ENCODE data around the gene ADGRG1.

Gene ADGRG1

GRCh38 chr16:57634171-57634570 lies 5.7 kb downstream of the ADGRG1 start:
- no peaks in the 10 kb centered on the region for H3K9me3 Mint-ChIP-seq
- peaks cover 77% of the 10 kb centered on the region for H3K27me3 Mint-ChIP-seq
- no peak overlapping the region for H3K27ac Mint-ChIP-seq
- no peaks in the 10 kb centered on the region for H3K36me3 Mint-ChIP-seq
- no peak for ATAC-seq
- H3K4me1 Mint-ChIP-seq = no peaks in the 10 kb centered on the region
- no peak overlapping the region for H3K4me3 Mint-ChIP-seq

- no peak for ATAC-seq
- peaks cover 77% of the 10 kb centered on the region for H3K27me3 Mint-ChIP-seq
- H3K4me3 Mint-ChIP-seq = no peak overlapping the region
- no peaks in the 10 kb centered on the region for H3K9me3 Mint-ChIP-seq
- H3K4me1 Mint-ChIP-seq = no peaks in the 10 kb centered on the region
- no peaks in the 10 kb centered on the region for H3K36me3 Mint-ChIP-seq
- H3K27ac Mint-ChIP-seq = no peak overlapping the region
Observed at GRCh38 chr16:57635266-57636097, 7.1 kb downstream of the ADGRG1 start.

- H3K27ac Mint-ChIP-seq = no peak overlapping the region
- ATAC-seq = no peak
- H3K27me3 Mint-ChIP-seq = peaks cover 76% of the 10 kb centered on the region
Observed at GRCh38 chr16:57636184-57636583, 7.8 kb downstream of the ADGRG1 start.

GRCh38 chr16:57637020-57637419 lies 8.6 kb downstream of the ADGRG1 start:
- Mint-ChIP-seq H3K27ac (no peak overlapping the region), H3K27me3 (peaks cover 70% of the 10 kb centered on the region), H3K9me3 (no peaks in the 10 kb centered on the region), H3K4me1 (no peaks in the 10 kb centered on the region), H3K4me3 (no peak overlapping the region), H3K36me3 (no peaks in the 10 kb centered on the region)
- ATAC-seq = no peak

More at GRCh38 chr16:57636184-57636583, 7.8 kb downstream of the ADGRG1 start:
- H3K36me3 Mint-ChIP-seq = no peaks in the 10 kb centered on the region
- H3K4me1 Mint-ChIP-seq = no peaks in the 10 kb centered on the region
- H3K9me3 Mint-ChIP-seq = no peaks in the 10 kb centered on the region
- H3K4me3 Mint-ChIP-seq = no peak overlapping the region

GRCh38 chr16:57637424-57637823 lies 9.0 kb downstream of the ADGRG1 start:
- no peaks in the 10 kb centered on the region for H3K4me1 Mint-ChIP-seq
- ATAC-seq = no peak
- no peak overlapping the region for H3K27ac Mint-ChIP-seq
- no peaks in the 10 kb centered on the region for H3K36me3 Mint-ChIP-seq
- no peak overlapping the region for H3K4me3 Mint-ChIP-seq
- no peaks in the 10 kb centered on the region for H3K9me3 Mint-ChIP-seq
- H3K27me3 Mint-ChIP-seq = peaks cover 70% of the 10 kb centered on the region

- no peak overlapping the region for H3K27ac Mint-ChIP-seq
Observed at GRCh38 chr16:57637965-57638364, 9.5 kb downstream of the ADGRG1 start.

GRCh38 chr16:57638381-57638780 lies 10.0 kb downstream of the ADGRG1 start:
- Mint-ChIP-seq H3K9me3 (no peaks in the 10 kb centered on the region), H3K36me3 (no peaks in the 10 kb centered on the region), H3K27ac (no peak overlapping the region), H3K4me1 (no peaks in the 10 kb centered on the region), H3K27me3 (peaks cover 70% of the 10 kb centered on the region), H3K4me3 (no peak overlapping the region)
- no peak for ATAC-seq

More at GRCh38 chr16:57637965-57638364, 9.5 kb downstream of the ADGRG1 start:
- ATAC-seq = no peak
- Mint-ChIP-seq H3K4me1 (no peaks in the 10 kb centered on the region), H3K36me3 (no peaks in the 10 kb centered on the region), H3K9me3 (no peaks in the 10 kb centered on the region), H3K27me3 (peaks cover 70% of the 10 kb centered on the region), H3K4me3 (no peak overlapping the region)

GRCh38 chr16:57639172-57639887 lies 10.9 kb downstream of the ADGRG1 start:
- no peak overlapping the region for H3K4me3 Mint-ChIP-seq
- no peak overlapping the region for H3K27ac Mint-ChIP-seq
- no peak for ATAC-seq

GRCh38 chr16:57640185-57640584 lies 11.8 kb downstream of the ADGRG1 start:
- ATAC-seq = no peak
- Mint-ChIP-seq H3K4me3 (no peak overlapping the region), H3K9me3 (no peaks in the 10 kb centered on the region), H3K4me1 (no peaks in the 10 kb centered on the region), H3K27ac (no peak overlapping the region), H3K27me3 (peaks cover 57% of the 10 kb centered on the region), H3K36me3 (no peaks in the 10 kb centered on the region)

More at GRCh38 chr16:57639172-57639887, 10.9 kb downstream of the ADGRG1 start:
- H3K36me3 Mint-ChIP-seq = no peaks in the 10 kb centered on the region
- no peaks in the 10 kb centered on the region for H3K9me3 Mint-ChIP-seq
- no peaks in the 10 kb centered on the region for H3K4me1 Mint-ChIP-seq
- peaks cover 66% of the 10 kb centered on the region for H3K27me3 Mint-ChIP-seq

- H3K27me3 Mint-ChIP-seq = peaks cover 53% of the 10 kb centered on the region
- no peaks in the 10 kb centered on the region for H3K9me3 Mint-ChIP-seq
- no peaks in the 10 kb centered on the region for H3K36me3 Mint-ChIP-seq
- no peak overlapping the region for H3K4me3 Mint-ChIP-seq
- H3K4me1 Mint-ChIP-seq = no peaks in the 10 kb centered on the region
- H3K27ac Mint-ChIP-seq = no peak overlapping the region
- ATAC-seq = no peak
Observed at GRCh38 chr16:57640612-57641011, 12.2 kb downstream of the ADGRG1 start.

- no peaks in the 10 kb centered on the region for H3K9me3 Mint-ChIP-seq
- no peak for ATAC-seq
- no peak overlapping the region for H3K27ac Mint-ChIP-seq
- H3K4me3 Mint-ChIP-seq = no peak overlapping the region
- H3K27me3 Mint-ChIP-seq = peaks cover 34% of the 10 kb centered on the region
- peaks cover 10% of the 10 kb centered on the region for H3K4me1 Mint-ChIP-seq
- H3K36me3 Mint-ChIP-seq = no peaks in the 10 kb centered on the region
Observed at GRCh38 chr16:57642160-57643135, 14.0 kb downstream of the ADGRG1 start.

- Mint-ChIP-seq H3K27ac (no peak overlapping the region), H3K9me3 (no peaks in the 10 kb centered on the region), H3K36me3 (no peaks in the 10 kb centered on the region), H3K27me3 (peaks cover 26% of the 10 kb centered on the region), H3K4me1 (peaks cover 19% of the 10 kb centered on the region), H3K4me3 (no peak overlapping the region)
- no peak for ATAC-seq
Observed at GRCh38 chr16:57643147-57643874, 14.9 kb downstream of the ADGRG1 start.

- Mint-ChIP-seq H3K36me3 (no peaks in the 10 kb centered on the region), H3K27ac (no peak overlapping the region), H3K27me3 (peaks cover 21% of the 10 kb centered on the region), H3K9me3 (no peaks in the 10 kb centered on the region), H3K4me3 (no peak overlapping the region), H3K4me1 (peaks cover 25% of the 10 kb centered on the region)
- no peak for ATAC-seq
Observed at GRCh38 chr16:57643910-57644309, 15.5 kb downstream of the ADGRG1 start.

- ATAC-seq = no peak
- peaks cover 15% of the 10 kb centered on the region for H3K27me3 Mint-ChIP-seq
- H3K4me3 Mint-ChIP-seq = no peak overlapping the region
- no peaks in the 10 kb centered on the region for H3K36me3 Mint-ChIP-seq
- H3K27ac Mint-ChIP-seq = no peak overlapping the region
- no peaks in the 10 kb centered on the region for H3K9me3 Mint-ChIP-seq
- peaks cover 28% of the 10 kb centered on the region for H3K4me1 Mint-ChIP-seq
Observed at GRCh38 chr16:57644383-57645014, 16.1 kb downstream of the ADGRG1 start.
